SK-MEL-5 (cell line): ENCODE measurements around the gene ITGA3. TPM values are rescaled to one million over a fixed set of nuclear protein-coding genes. Genes with fewer than 3 reads are reported as not detected.

Experiments
- DNase-seq: peaks from one replicate; pipeline ENCODE4 v3.0.0-alpha.2; 2016; ENCODE audit warnings: low read depth, low spot score
- in situ Hi-C: cut with HindIII; loops from 2 replicates; pipeline ENCODE4 v1.10.0; 2016; ENCODE audit warnings: low sequenced_read_pairs, high pct_unique_total_duplicates, low pct_unique_long_range_greater_than_20kb
- polyA plus RNA-seq, 2 experiments: library from polyadenylated mRNA; depleted of rRNA; stranded (reverse); fragments of >200 nt; gene quantifications; 2 replicates each; pipeline ENCODE4 v1.2.3, GENCODE V29; 2015
- total RNA-seq: library from RNA; depleted of rRNA; stranded (reverse); fragments of >200 nt; shearing (Covaris generic); gene quantifications from 2 replicates; pipeline ENCODE4 v1.2.3, GENCODE V29; 2014; rRNA removed

Gene ITGA3
- total RNA-seq = 25.1 and 29.1 TPM in 2 replicates
- polyA plus RNA-seq (2015; cell fraction: cytosol; rRNA removed) = 53.9 and 57.1 TPM in 2 replicates
- 34.1 and 38.5 TPM in 2 replicates for polyA plus RNA-seq (2015; cell fraction: nucleus; rRNA removed)

GRCh38 chr17:50055426-50056216 lies at the start of gene ITGA3:
Gene ITGA3 (plus strand): TSS chr17:50056110. CDS start chr17:50056440, 330 bp downstream.
- peak; percentile 66 for DNase-seq
- in situ Hi-C loops = no loop called here

GRCh38 chr17:50009282-50009681 lies 46.6 kb upstream of the ITGA3 start:
- in situ Hi-C loops = no loop called here
- DNase-seq = no peak

GRCh38 chr17:50013079-50013478 lies 42.8 kb upstream of the ITGA3 start:
- in situ Hi-C loops = no loop called here
- DNase-seq = no peak

- in situ Hi-C loops = no loop called here
- no peak for DNase-seq
Measured at GRCh38 chr17:50014471-50015088, 41.3 kb upstream of the ITGA3 start.

- no peak for DNase-seq
- in situ Hi-C loops = no loop called here
Measured at GRCh38 chr17:50015146-50015545, 40.8 kb upstream of the ITGA3 start.

GRCh38 chr17:50018909-50019308 lies 37.0 kb upstream of the ITGA3 start:
- no peak for DNase-seq
- in situ Hi-C loops = no loop called here

GRCh38 chr17:50020841-50021599 lies 34.9 kb upstream of the ITGA3 start:
- in situ Hi-C loops = no loop called here
- DNase-seq = no peak

GRCh38 chr17:50021681-50022370 lies 34.1 kb upstream of the ITGA3 start:
- DNase-seq = no peak
- in situ Hi-C loops = no loop called here

DNA sequence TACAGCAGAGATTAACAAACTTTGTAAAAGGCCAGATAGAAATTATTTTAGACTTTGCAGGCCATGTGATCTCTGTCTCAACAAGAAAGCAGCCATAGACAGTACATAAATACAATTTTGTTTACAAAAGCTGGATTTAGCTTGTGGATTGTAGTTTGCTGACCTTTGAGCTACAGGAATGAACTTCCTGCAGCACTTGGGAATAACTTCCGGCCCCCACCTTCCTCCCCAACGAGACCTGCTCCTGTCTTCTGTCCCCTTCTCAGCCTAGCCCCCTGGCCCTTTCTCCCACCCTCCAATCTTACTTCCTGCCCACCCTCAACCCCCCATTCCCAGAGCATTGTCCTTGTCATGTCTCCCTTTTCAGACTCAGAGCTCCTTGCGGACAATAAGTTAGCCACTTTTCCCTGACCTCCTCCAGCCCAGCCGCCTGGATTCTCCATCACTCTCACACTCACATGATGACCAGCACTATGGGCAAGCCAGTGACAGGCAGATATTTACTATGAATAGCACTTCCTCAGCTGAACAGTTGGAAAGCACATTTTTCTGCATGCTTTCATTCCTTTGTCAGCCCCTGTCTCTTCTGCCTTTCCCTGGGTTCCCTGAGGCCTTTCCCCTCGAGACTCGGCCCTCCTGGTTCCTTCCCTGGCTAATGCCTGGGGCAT lies 33.3 kb upstream of the ITGA3 start:
- in situ Hi-C loops = no loop called here
- no peak for DNase-seq

DNA sequence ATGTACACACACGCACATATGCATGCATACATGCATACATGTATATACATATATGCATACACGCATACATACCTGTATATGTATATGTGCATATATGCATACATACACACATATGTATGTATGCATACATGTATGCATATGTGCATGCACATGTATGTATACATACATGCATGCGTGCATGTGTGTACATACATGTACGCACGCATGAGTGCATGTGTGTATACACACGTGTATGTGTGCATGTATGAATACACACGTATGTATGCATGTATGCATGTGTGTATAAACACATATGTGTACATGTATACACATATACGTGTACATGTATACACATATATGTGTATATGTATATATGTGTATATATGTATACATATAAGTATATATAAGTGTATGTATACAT lies 32.4 kb upstream of the ITGA3 start:
- in situ Hi-C loops = no loop called here

DNA sequence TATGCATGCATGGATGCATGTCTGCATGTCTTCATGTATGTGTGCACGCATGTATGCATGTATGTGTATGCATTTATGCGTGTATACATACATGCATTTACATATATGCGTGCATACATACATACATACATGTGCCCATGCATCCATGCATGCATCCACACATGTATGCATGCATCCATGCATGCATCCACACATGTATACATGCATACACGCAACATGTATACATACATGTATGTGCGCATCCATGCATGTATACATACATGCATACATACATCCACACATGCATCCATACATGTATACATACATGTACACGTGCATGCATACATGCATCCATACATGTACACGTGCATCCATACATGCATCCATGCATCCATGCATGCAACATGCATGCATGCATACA lies 31.1 kb upstream of the ITGA3 start:
- DNase-seq = no peak
- in situ Hi-C loops = no loop called here

More for the DNA sequence above, 32.4 kb upstream of the ITGA3 start:
- DNase-seq = no peak

- in situ Hi-C loops = no loop called here
- DNase-seq = no peak
Measured at GRCh38 chr17:50026046-50026675, 29.7 kb upstream of the ITGA3 start.

DNA sequence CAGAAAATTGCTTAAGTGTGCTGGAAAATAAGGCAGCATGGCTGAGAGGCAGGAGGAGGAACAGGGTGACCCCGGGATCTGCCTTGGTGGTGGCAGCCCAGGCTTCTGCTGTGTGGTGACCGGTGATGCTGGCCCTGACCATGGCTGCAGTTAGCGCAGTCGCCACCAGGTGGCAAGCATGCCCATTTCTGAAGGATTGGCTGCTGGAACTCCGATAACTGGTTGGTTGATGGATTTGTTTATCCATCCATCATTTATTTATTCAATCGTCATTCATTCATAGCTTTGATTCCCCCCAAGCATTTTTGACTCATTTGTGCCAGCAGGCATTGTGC lies 29.1 kb upstream of the ITGA3 start:
- in situ Hi-C loops = no loop called here
- peak; percentile 78 for DNase-seq

- in situ Hi-C loops = no loop called here
Measured at GRCh38 chr17:50027172-50027880, 28.6 kb upstream of the ITGA3 start.

GRCh38 chr17:50027881-50028735 lies 27.8 kb upstream of the ITGA3 start:
- DNase-seq = no peak
- in situ Hi-C loops = no loop called here

More at GRCh38 chr17:50027172-50027880, 28.6 kb upstream of the ITGA3 start:
- no peak for DNase-seq

DNA sequence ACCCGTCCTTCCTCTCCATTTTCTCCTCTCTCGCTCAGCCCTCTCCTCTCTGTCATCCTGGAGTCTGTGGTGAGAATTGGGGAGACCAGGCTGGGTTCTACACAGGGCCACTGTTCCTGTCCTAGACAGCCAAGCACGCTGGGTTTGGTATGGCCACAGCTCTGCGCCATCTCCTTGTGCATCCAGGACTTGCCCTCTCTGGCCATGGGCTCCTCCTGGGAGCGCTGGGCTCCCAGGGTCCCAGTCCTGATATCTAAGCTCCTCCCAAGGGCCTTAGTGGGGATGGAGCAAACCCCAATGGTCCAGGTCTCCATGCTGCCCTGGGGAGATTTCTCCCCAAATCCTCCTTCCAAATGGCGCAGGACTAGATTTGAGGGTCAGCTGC lies 27.2 kb upstream of the ITGA3 start:
- in situ Hi-C loops = no loop called here
- no peak for DNase-seq
